H1 (cell line): ENCODE measurements around the gene TFF3. TPM values are rescaled to one million over a fixed set of nuclear protein-coding genes. Genes with fewer than 3 reads are reported as not detected.
A peak's percentile ranks its signal among the peaks of the same experiment; 100 is the strongest.

Source experiments
- CTCF ChIA-PET: fragments of 300-600 bp; sonication (Branson Sonifier 250); formaldehyde crosslinking; loops from one replicate; lab custom pipeline; 2021; ENCODE audit not compliant: partially characterized antibody; lab: Charles Lee
- POLR2A ChIA-PET: fragments of 300-600 bp; sonication (Branson Sonifier 250); formaldehyde crosslinking; loops from one replicate; lab custom pipeline; 2021; ENCODE audit warnings: inconsistent platforms; ENCODE audit not compliant: partially characterized antibody; lab: Charles Lee
- DNase-seq, 2 experiments: peaks; one replicate each; pipeline versions ENCODE4 v3.0.0 to v3.0.0-alpha.2; 2010 to 2022; ENCODE audit warnings: low spot score in 2 of 2, low read depth in 1 of 2, mixed read lengths in 1 of 2
- FAIRE-seq: peaks from 2 replicates; lab custom pipeline; 2011; peaks lifted over from hg19 to GRCh38; lab: Jason Lieb, UNC
- H2AFZ ChIP-seq: 2 replicates; pipeline ENCODE4 v1.8.1; 2012; ENCODE audit warnings: low read length, inconsistent platforms
- H2AK5ac ChIP-seq: 2 replicates; pipeline ENCODE4 v1.6.1; 2013; ENCODE audit warnings: low read depth, low read length
- H2BK120ac ChIP-seq: replicated peaks from 2 replicates; pipeline ENCODE3; 2013; ENCODE audit warnings: low read depth, low read length, inconsistent platforms
- H2BK12ac ChIP-seq: 2 replicates; pipeline ENCODE4 v1.6.1; 2013; ENCODE audit warnings: low read depth, low read length
- H2BK15ac ChIP-seq: 2 replicates; pipeline ENCODE4 v1.6.1; 2013; ENCODE audit warnings: low read length
- H2BK20ac ChIP-seq: 2 replicates; pipeline ENCODE4 v1.6.1; 2013; ENCODE audit warnings: low read length
- H2BK5ac ChIP-seq: 2 replicates; pipeline ENCODE4 v1.6.1; 2013; ENCODE audit warnings: low read depth, low read length
- H3K14ac ChIP-seq: 2 replicates; pipeline ENCODE4 v1.6.1; 2013; ENCODE audit warnings: inconsistent platforms; ENCODE audit not compliant: insufficient read length
- H3K18ac ChIP-seq: 2 replicates; pipeline ENCODE4 v1.6.1; 2013; ENCODE audit warnings: low read length; ENCODE audit errors: extremely low read depth
- H3K23ac ChIP-seq: 2 replicates; pipeline ENCODE4 v1.6.1; 2013; ENCODE audit warnings: inconsistent platforms; ENCODE audit not compliant: insufficient read length
- H3K23me2 ChIP-seq: 2 replicates; pipeline ENCODE4 v1.6.1; 2013; ENCODE audit warnings: low read depth, low read length
- H3K27ac ChIP-seq: 2 replicates; pipeline ENCODE4 v1.6.1; 2011; ENCODE audit warnings: low read depth, low read length, inconsistent platforms
- H3K27me3 ChIP-seq, 4 experiments: replicated peaks in 1 of 4; 1 replicate in 1 of 4; 2 replicates in 3 of 4; pipeline versions ENCODE4 v1.6.1 to v1.8.1; 2011 to 2013; ENCODE audit warnings: low read length in 3 of 4, mild to moderate bottlenecking in 3 of 4, inconsistent platforms in 2 of 4, mixed read lengths in 2 of 4, moderate library complexity in 1 of 4; ENCODE audit not compliant: control insufficient read depth in 3 of 4, insufficient read depth in 3 of 4; ENCODE audit errors: extremely low read depth in 1 of 4
- H3K36me3 ChIP-seq, 4 experiments: 2 replicates each; pipeline versions ENCODE4 v1.6.1 to v1.8.1; 2011 to 2013; ENCODE audit warnings: mild to moderate bottlenecking in 4 of 4, low read length in 3 of 4, moderate library complexity in 2 of 4, control low read depth in 1 of 4, inconsistent platforms in 1 of 4; ENCODE audit not compliant: insufficient read depth in 4 of 4, control insufficient read depth in 2 of 4
- H3K4ac ChIP-seq: replicated peaks from 2 replicates; pipeline ENCODE3; 2013; ENCODE audit warnings: low read length, low read depth, mixed read lengths, inconsistent platforms; ENCODE audit not compliant: insufficient read length
- H3K4me1 ChIP-seq, 4 experiments: replicated peaks in 1 of 4; 1 replicate in 1 of 4; 2 replicates in 3 of 4; pipeline versions ENCODE4 v1.6.1 to v1.8.1; 2011 to 2013; ENCODE audit warnings: low read length in 3 of 4, inconsistent platforms in 2 of 4, mixed read lengths in 1 of 4; ENCODE audit not compliant: insufficient read depth in 4 of 4, control insufficient read depth in 3 of 4
- H3K4me2 ChIP-seq, 2 experiments: 2 replicates each; pipeline versions ENCODE4 v1.6.1 to v1.8.1; 2011 to 2013; ENCODE audit warnings: low read depth in 2 of 2, low read length in 2 of 2, control low read depth in 1 of 2, inconsistent platforms in 1 of 2, mild to moderate bottlenecking in 1 of 2; ENCODE audit not compliant: insufficient read depth in 1 of 2
- H3K4me3 ChIP-seq, 4 experiments: fragments of 200-600, 300-600 bp in 1 of 4; sonication (generic), shearing (Covaris generic), sonication (Bioruptor Twin) in 1 of 4; 2 replicates each; pipeline versions ENCODE4 v1.5.1 to v1.8.1; 2011 to 2016; ENCODE audit warnings: low read length in 4 of 4, low read depth in 3 of 4, control low read depth in 2 of 4, inconsistent platforms in 2 of 4, mild to moderate bottlenecking in 2 of 4, mixed read lengths in 1 of 4, moderate library complexity in 1 of 4; ENCODE audit not compliant: insufficient read depth in 2 of 4; ENCODE audit errors: extremely low read depth in 1 of 4
- H3K56ac ChIP-seq: replicated peaks from 2 replicates; pipeline ENCODE3; 2013; ENCODE audit warnings: low read depth, mild to moderate bottlenecking, mixed read lengths, low read length, inconsistent platforms; ENCODE audit not compliant: insufficient read length
- H3K79me1 ChIP-seq: 2 replicates; pipeline ENCODE4 v1.6.1; 2013; ENCODE audit warnings: low read depth, low read length, control low read depth
- H3K79me2 ChIP-seq, 2 experiments: 2 replicates each; pipeline versions ENCODE4 v1.6.1 to v1.8.1; 2012 to 2013; ENCODE audit warnings: low read length in 2 of 2, mild to moderate bottlenecking in 2 of 2, inconsistent platforms in 1 of 2; ENCODE audit not compliant: insufficient read depth in 2 of 2, control insufficient read depth in 1 of 2
- H3K9ac ChIP-seq, 4 experiments: replicated peaks in 1 of 4; 1 replicate in 1 of 4; 2 replicates in 3 of 4; pipeline versions ENCODE4 v1.6.1 to v1.8.1; 2011 to 2013; ENCODE audit warnings: low read depth in 3 of 4, low read length in 3 of 4, control low read depth in 2 of 4, mild to moderate bottlenecking in 2 of 4, moderate library complexity in 2 of 4, inconsistent platforms in 1 of 4; ENCODE audit errors: extremely low read depth in 1 of 4
- H3K9me3 ChIP-seq, 2 experiments: 2 replicates each; pipeline versions ENCODE4 v1.6.1 to v1.8.1; 2012 to 2013; ENCODE audit warnings: mild to moderate bottlenecking in 2 of 2, moderate library complexity in 2 of 2, control low read depth in 1 of 2, inconsistent platforms in 1 of 2, low read depth in 1 of 2, low read length in 1 of 2, mixed read lengths in 1 of 2; ENCODE audit not compliant: insufficient read depth in 2 of 2
- H4K20me1 ChIP-seq, 2 experiments: replicated peaks in 1 of 2; 2 replicates each; pipeline versions ENCODE3 to v1.8.1; 2011 to 2013; ENCODE audit warnings: inconsistent platforms in 2 of 2, low read length in 2 of 2, mild to moderate bottlenecking in 1 of 2; ENCODE audit not compliant: insufficient read depth in 2 of 2, control insufficient read depth in 1 of 2
- H4K5ac ChIP-seq: 2 replicates; pipeline ENCODE4 v1.6.1; 2013; ENCODE audit warnings: low read length, low read depth, mixed read lengths, inconsistent platforms; ENCODE audit not compliant: insufficient read length
- H4K8ac ChIP-seq: 2 replicates; pipeline ENCODE4 v1.8.0; 2013; ENCODE audit warnings: mild to moderate bottlenecking, moderate library complexity, low read length, inconsistent platforms; ENCODE audit not compliant: insufficient read depth; ENCODE audit errors: extremely low read depth
- H4K91ac ChIP-seq: replicated peaks from 2 replicates; pipeline ENCODE3; 2013; ENCODE audit warnings: low read length, mixed read lengths, inconsistent platforms; ENCODE audit not compliant: insufficient read length
- CREB1 ChIP-seq: IDR thresholded peaks from 2 replicates; pipeline ENCODE4 v1.6.1; 2012; ENCODE audit warnings: inconsistent platforms
- CTCF ChIP-seq, 3 experiments: IDR thresholded peaks; 1 replicate in 2 of 3; 2 replicates in 1 of 3; pipeline versions ENCODE4 v1.5.1 to v1.6.1; 2011; ENCODE audit warnings: low read length in 3 of 3, mild to moderate bottlenecking in 3 of 3, inconsistent platforms in 2 of 3, low read depth in 1 of 3, moderate library complexity in 1 of 3; ENCODE audit not compliant: insufficient read depth in 1 of 3; ENCODE audit errors: control extremely low read depth in 1 of 3
- EGR1 ChIP-seq: IDR thresholded peaks from 2 replicates; pipeline ENCODE4 v1.6.1; 2011; ENCODE audit warnings: low read depth, low read length, borderline replicate concordance
- FOSL1 ChIP-seq: IDR thresholded peaks from 2 replicates; pipeline ENCODE4 v1.6.1; 2011; ENCODE audit warnings: mild to moderate bottlenecking, low read depth, low read length, moderate library complexity; ENCODE audit not compliant: insufficient read depth
- RAD21 ChIP-seq, 2 experiments: IDR thresholded peaks in 1 of 2; conservative IDR thresholded peaks in 1 of 2; 2 replicates each; pipeline ENCODE4 v1.6.1; 2011; ENCODE audit warnings: low read depth in 2 of 2, low read length in 2 of 2, improper control_type of control experiment in 1 of 2, inconsistent platforms in 1 of 2, mild to moderate bottlenecking in 1 of 2, moderate library complexity in 1 of 2
- WGBS, 2 experiments: shearing (Covaris generic) in 1 of 2; methylation state at CpG; one replicate each; pipeline versions ENCODE4 v1.1.6 to v1.1.7; 2013 to 2015; ENCODE audit warnings: low lambda C conversion rate in 2 of 2, mixed read lengths in 2 of 2, inconsistent platforms in 1 of 2, low coverage in 1 of 2, missing lambda C conversion rate in 1 of 2; ENCODE audit not compliant: insufficient replicate concordance in 2 of 2, insufficient coverage in 1 of 2, insufficient read length in 1 of 2; ENCODE audit errors: extremely low coverage in 1 of 2, missing lambda C conversion rate in 1 of 2; 5-methylcytosine and 5-hydroxymethylcytosine counted together
- polyA plus RNA-seq, 7 experiments: library from polyadenylated mRNA; depleted of rRNA in 3 of 7; stranded (reverse) in 5 of 7; unstranded in 2 of 7; fragments of >200 nt in 5 of 7; fragments of 200-250 nt in 2 of 7; gene quantifications; 1 replicate in 5 of 7; 2 replicates in 1 of 7; 4 replicates in 1 of 7; pipeline versions ENCODE4 v1.2.1 to v1.2.3, GENCODE V29; 2011 to 2013; ENCODE audit warnings: missing spikeins in 2 of 7, mixed read lengths in 2 of 7
- total RNA-seq: library from RNA; stranded (reverse); fragmentation: NEBNext Ultra II Directional; extraction: Animal tissue kit (Norgen Biotek cat#: 25700); gene quantifications from 2 replicates; pipeline ENCODE4 v1.2.1, GENCODE V29; 2021

TFF3 gene
- total and polyA plus RNA-seq, 2 of the 8 experiments (the other 6 are each of a cell fraction or from before 2014, with no cell fraction given): 1.7 to 6.7 TPM

- Histone ChIP-seq H3K4ac (no peak overlapping the region), H3K27me3 (no peaks in the 10 kb centered on the region), H4K8ac (peak overlapping the region; percentile 35), H2AFZ (no peak overlapping the region), H3K23me2 (no peaks in the 10 kb centered on the region), H2AK5ac (no peak overlapping the region), H4K20me1 (no peaks in the 10 kb centered on the region), H3K4me2 (no peak overlapping the region), H3K4me3 (no peak overlapping the region), H2BK5ac (0 out of 2 replicates have a peak overlapping the region, but pooled peaks have one; percentile 49), H3K79me1 (no peaks in the 10 kb centered on the region), H3K27ac (no peak overlapping the region), H3K4me1 (no peaks in the 10 kb centered on the region), H3K18ac (no peak overlapping the region), H3K56ac (no peak overlapping the region), H3K36me3 (no peaks in the 10 kb centered on the region), H3K14ac (no peak overlapping the region), H2BK120ac (no peak overlapping the region), H2BK20ac (no peak overlapping the region), H3K9me3 (no peaks in the 10 kb centered on the region), H2BK12ac (no peak overlapping the region), H3K9ac (no peak overlapping the region), H3K23ac (no peak overlapping the region), H3K79me2 (no peaks in the 10 kb centered on the region), H4K91ac (peak overlapping the region; percentile 42), H2BK15ac (0 out of 2 replicates have a peak overlapping the region, but pooled peaks have one; percentile 46), H4K5ac (no peak overlapping the region)
- POLR2A ChIA-PET: no interaction called here
- peak in 2 of 3 experiments; percentile 30 to 37; a peak in 3 of 4 replicates for TF ChIP-seq CTCF (IDR thresholded peaks at IDR 0.05; ENCODE audit: control extremely low read depth in 1 of 3, insufficient read depth in 1 of 3, low read depth in 1 of 3, low read length in 3 of 3)
- TF ChIP-seq CREB1: no peak
- peak; percentile 78 for TF ChIP-seq EGR1
- TF ChIP-seq FOSL1: 0 out of 2 replicates have a peak, but pooled peaks have one; percentile 72
- TF ChIP-seq RAD21 (IDR thresholded peaks at IDR 0.05 in 1 of 2, conservative IDR thresholded peaks at IDR 0.05 in 1 of 2; ENCODE audit: low read depth in 2 of 2, low read length in 2 of 2): peak; percentile 43 to 49; a peak in 3 of 4 replicates
- CTCF ChIA-PET: interaction anchor here (0.5 to 4.4 kb wide), 8 partner anchors 11 to 131 kb away, joined by 3 to 30 read pairs (median 4); no protein-coding TSS in a partner anchor
- DNase-seq (no peak), FAIRE-seq (no peak)
- WGBS, 2 experiments: 92% methylated on average over 17 of the region's 17 CpGs; no CpG with 5 or more reads in 1 of the 2 experiments
Observed at GRCh38 chr21:42276526-42277154, 38.6 kb downstream of the TFF3 start.
